Measurements from ENCODE around the gene SRPK3.

DNA sequence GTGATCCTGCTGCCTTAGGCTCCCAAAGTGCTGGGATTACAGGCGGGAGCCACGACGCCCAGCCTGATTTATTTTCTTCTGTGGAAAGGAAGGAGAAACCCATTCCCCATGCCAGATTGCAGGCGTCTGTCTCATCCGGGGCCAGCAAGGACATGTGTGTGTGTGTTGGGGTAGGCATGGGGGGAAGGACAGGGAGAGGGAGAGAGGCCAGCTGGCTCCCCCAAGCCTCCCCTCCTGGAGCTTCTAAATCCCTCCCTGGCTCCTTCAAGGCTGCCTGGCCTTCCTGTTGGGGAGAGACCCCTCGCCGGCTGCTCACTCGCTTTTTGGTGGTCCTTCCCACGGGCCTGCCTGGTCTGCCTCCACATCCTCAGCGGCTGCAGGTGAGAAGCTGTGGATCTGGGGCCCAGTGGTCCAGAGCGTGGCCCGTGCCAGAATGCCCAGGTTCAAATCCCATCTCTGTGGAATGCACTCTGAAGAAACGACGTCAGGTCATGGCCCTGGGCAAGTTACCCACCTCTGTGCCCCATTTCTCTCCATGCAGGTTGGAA is 18.1 kb upstream of the SRPK3 start:
- TF ChIP-seq POLR2AphosphoS5 (IDR thresholded peaks at IDR 0.05) (no peak), POLR2A (IDR thresholded peaks at IDR 0.05) (no peak)
- TF ChIP-seq, protein P1, sequence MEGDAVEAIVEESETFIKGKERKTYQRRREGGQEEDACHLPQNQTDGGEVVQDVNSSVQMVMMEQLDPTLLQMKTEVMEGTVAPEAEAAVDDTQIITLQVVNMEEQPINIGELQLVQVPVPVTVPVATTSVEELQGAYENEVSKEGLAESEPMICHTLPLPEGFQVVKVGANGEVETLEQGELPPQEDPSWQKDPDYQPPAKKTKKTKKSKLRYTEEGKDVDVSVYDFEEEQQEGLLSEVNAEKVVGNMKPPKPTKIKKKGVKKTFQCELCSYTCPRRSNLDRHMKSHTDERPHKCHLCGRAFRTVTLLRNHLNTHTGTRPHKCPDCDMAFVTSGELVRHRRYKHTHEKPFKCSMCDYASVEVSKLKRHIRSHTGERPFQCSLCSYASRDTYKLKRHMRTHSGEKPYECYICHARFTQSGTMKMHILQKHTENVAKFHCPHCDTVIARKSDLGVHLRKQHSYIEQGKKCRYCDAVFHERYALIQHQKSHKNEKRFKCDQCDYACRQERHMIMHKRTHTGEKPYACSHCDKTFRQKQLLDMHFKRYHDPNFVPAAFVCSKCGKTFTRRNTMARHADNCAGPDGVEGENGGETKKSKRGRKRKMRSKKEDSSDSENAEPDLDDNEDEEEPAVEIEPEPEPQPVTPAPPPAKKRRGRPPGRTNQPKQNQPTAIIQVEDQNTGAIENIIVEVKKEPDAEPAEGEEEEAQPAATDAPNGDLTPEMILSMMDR (IDR thresholded peaks at IDR 0.05) = no peak

Data from upper lobe of left lung (tissue), 4 donors.